KOPT-K1 (cell line): ENCODE results near the gene PHACTR1.

Experiments used
- H3K27ac ChIP-seq: fragments of 200-600 bp; sonication (generic); 2 replicates; pipeline ENCODE4 v1.5.1; 2016; ENCODE audit warnings: antibody characterized with exemption, mild to moderate bottlenecking, low read depth, low read length; ENCODE audit not compliant: poor library complexity, severe bottlenecking
- H3K36me3 ChIP-seq: fragments of 200-600 bp; sonication (generic); 2 replicates; pipeline ENCODE4 v1.5.1; 2017; ENCODE audit warnings: antibody characterized with exemption, mild to moderate bottlenecking, low read length, moderate library complexity; ENCODE audit not compliant: insufficient read depth
- H3K9me3 ChIP-seq: fragments of 200-600 bp; sonication (generic); 2 replicates; pipeline ENCODE4 v1.5.1; 2017; ENCODE audit warnings: antibody characterized with exemption, low read length, mild to moderate bottlenecking; ENCODE audit not compliant: insufficient read depth, poor library complexity, severe bottlenecking

The PHACTR1 gene

GRCh38 chr6:13284646-13285045, 568.1 kb downstream of the PHACTR1 start:
- Histone ChIP-seq H3K9me3 (peaks cover 22% of the 10 kb centered on the region), H3K36me3 (0 out of 2 replicates have a peak, but pooled peaks cover 5% of the 10 kb centered on the region), H3K27ac (no peak overlapping the region)

- H3K27ac ChIP-seq, result no peak overlapping the region
- peaks cover 22% of the 10 kb centered on the region for H3K9me3 ChIP-seq
- 0 out of 2 replicates have a peak, but pooled peaks cover 5% of the 10 kb centered on the region for H3K36me3 ChIP-seq
These were observed 569.1 kb downstream of the PHACTR1 start for GRCh38 chr6:13285705-13286104.

- Histone ChIP-seq H3K27ac (no peak overlapping the region), H3K9me3 (peaks cover 22% of the 10 kb centered on the region), H3K36me3 (0 out of 2 replicates have a peak, but pooled peaks cover 5% of the 10 kb centered on the region)
These were observed 569.6 kb downstream of the PHACTR1 start for GRCh38 chr6:13286181-13286580.

- H3K9me3 ChIP-seq, result peaks cover 22% of the 10 kb centered on the region
- no peak overlapping the region for H3K27ac ChIP-seq
- peaks cover 7% of the 10 kb centered on the region; the same call in 1 of the 2 replicates for H3K36me3 ChIP-seq
These were observed 570.5 kb downstream of the PHACTR1 start for GRCh38 chr6:13287104-13287503.

GRCh38 chr6:13288481-13288880, 571.9 kb downstream of the PHACTR1 start:
- Histone ChIP-seq H3K9me3 (peaks cover 22% of the 10 kb centered on the region), H3K27ac (no peak overlapping the region), H3K36me3 (peaks cover 17% of the 10 kb centered on the region)

- Histone ChIP-seq H3K9me3 (peaks cover 22% of the 10 kb centered on the region), H3K36me3 (peaks cover 20% of the 10 kb centered on the region), H3K27ac (no peak overlapping the region)
These were observed 572.4 kb downstream of the PHACTR1 start for GRCh38 chr6:13288969-13289391.

- no peak overlapping the region for H3K27ac ChIP-seq
- peaks cover 29% of the 10 kb centered on the region for H3K36me3 ChIP-seq
- peaks cover 22% of the 10 kb centered on the region for H3K9me3 ChIP-seq
These were observed 573.3 kb downstream of the PHACTR1 start for GRCh38 chr6:13289789-13290318.

- Histone ChIP-seq H3K36me3 (peaks cover 34% of the 10 kb centered on the region), H3K9me3 (peaks cover 22% of the 10 kb centered on the region), H3K27ac (no peak overlapping the region)
These were observed 573.8 kb downstream of the PHACTR1 start for GRCh38 chr6:13290335-13290734.

GRCh38 chr6:13292774-13293173, 576.2 kb downstream of the PHACTR1 start:
- peaks cover 10% of the 10 kb centered on the region for H3K9me3 ChIP-seq
- no peak overlapping the region for H3K27ac ChIP-seq
- peaks cover 45% of the 10 kb centered on the region for H3K36me3 ChIP-seq

- Histone ChIP-seq H3K27ac (no peak overlapping the region), H3K36me3 (peaks cover 49% of the 10 kb centered on the region), H3K9me3 (no peaks in the 10 kb centered on the region)
These were observed 578.0 kb downstream of the PHACTR1 start for GRCh38 chr6:13294499-13295069.

- Histone ChIP-seq H3K27ac (no peak overlapping the region), H3K9me3 (no peaks in the 10 kb centered on the region), H3K36me3 (peaks cover 59% of the 10 kb centered on the region)
These were observed 579.0 kb downstream of the PHACTR1 start for GRCh38 chr6:13295576-13295975.

- Histone ChIP-seq H3K27ac (no peak overlapping the region), H3K36me3 (peaks cover 65% of the 10 kb centered on the region), H3K9me3 (no peaks in the 10 kb centered on the region)
These were observed 580.0 kb downstream of the PHACTR1 start for GRCh38 chr6:13296536-13296997.

GRCh38 chr6:13297391-13297790, 580.8 kb downstream of the PHACTR1 start:
- peaks cover 68% of the 10 kb centered on the region for H3K36me3 ChIP-seq
- no peak overlapping the region for H3K27ac ChIP-seq
- no peaks in the 10 kb centered on the region for H3K9me3 ChIP-seq

- H3K36me3 ChIP-seq, result peaks cover 71% of the 10 kb centered on the region
- no peak overlapping the region for H3K27ac ChIP-seq
- H3K9me3 ChIP-seq, result no peaks in the 10 kb centered on the region
These were observed 581.9 kb downstream of the PHACTR1 start for GRCh38 chr6:13298446-13298845.

- Histone ChIP-seq H3K9me3 (no peaks in the 10 kb centered on the region), H3K36me3 (peaks cover 71% of the 10 kb centered on the region), H3K27ac (no peak overlapping the region)
These were observed 582.8 kb downstream of the PHACTR1 start for GRCh38 chr6:13299403-13299821.

- no peaks in the 10 kb centered on the region for H3K9me3 ChIP-seq
- no peak overlapping the region for H3K27ac ChIP-seq
- H3K36me3 ChIP-seq, result peaks cover 71% of the 10 kb centered on the region
These were observed 583.4 kb downstream of the PHACTR1 start for GRCh38 chr6:13299918-13300317.
